MM.1S (cell line): ENCODE results near the gene RFX2.
"Not testable (repeated sequence)": the region's sequence is repeated elsewhere in the genome, so short reads cannot be mapped to it uniquely, and the experiment has no call there.

Experiments
- DNase-seq: peaks from one replicate; pipeline ENCODE4 v3.0.0-alpha.2; 2015
- H2AFZ ChIP-seq: fragments of 300-600 bp; sonication (generic); 2 replicates; pipeline ENCODE4 v1.6.0; 2016; ENCODE audit warnings: antibody characterized with exemption, low read length
- H3F3A ChIP-seq: fragments of 300-600 bp; sonication (generic); 2 replicates; pipeline ENCODE4 v1.6.1; 2016; ENCODE audit warnings: mild to moderate bottlenecking, antibody characterized with exemption, low read length, moderate library complexity, mixed read lengths; ENCODE audit not compliant: insufficient read depth
- H3K27ac ChIP-seq: fragments of 300-600 bp; sonication (generic); 2 replicates; pipeline ENCODE4 v1.5.1; 2016; ENCODE audit warnings: mild to moderate bottlenecking, low read length
- H3K27me3 ChIP-seq: fragments of 300-600 bp; sonication (generic); replicated peaks from 2 replicates; pipeline ENCODE4 v1.6.0; 2016; ENCODE audit warnings: low read length; ENCODE audit not compliant: insufficient read depth
- H3K36me3 ChIP-seq: fragments of 300-600 bp; sonication (generic); replicated peaks from 2 replicates; pipeline ENCODE4 v1.6.1; 2016; ENCODE audit warnings: mild to moderate bottlenecking, low read length, mixed read lengths; ENCODE audit not compliant: insufficient read depth
- H3K4me1 ChIP-seq: fragments of 300-600 bp; sonication (generic); 2 replicates; pipeline ENCODE4 v1.6.1; 2016; ENCODE audit warnings: low read length, mixed read lengths
- H3K4me2 ChIP-seq: fragments of 300-600 bp; sonication (generic); 2 replicates; pipeline ENCODE4 v1.6.0; 2016; ENCODE audit warnings: low read depth, low read length
- H3K4me3 ChIP-seq: fragments of 300-600 bp; sonication (generic); 2 replicates; pipeline ENCODE4 v1.5.1; 2016; ENCODE audit warnings: low read length, mixed read lengths
- H3K79me2 ChIP-seq: fragments of 300-600 bp; sonication (generic); 2 replicates; pipeline ENCODE4 v1.6.1; 2016; ENCODE audit warnings: mixed run types, low read length, mixed read lengths
- H3K9ac ChIP-seq: fragments of 300-600 bp; sonication (generic); 2 replicates; pipeline ENCODE4 v1.6.1; 2016; ENCODE audit warnings: low read length, mixed read lengths
- H3K9me2 ChIP-seq: fragments of 300-600 bp; sonication (generic); replicated peaks from 2 replicates; pipeline ENCODE4 v1.6.1; 2016; ENCODE audit warnings: mild to moderate bottlenecking, low read length, mixed read lengths; ENCODE audit not compliant: insufficient read depth
- H3K9me3 ChIP-seq: fragments of 300-600 bp; sonication (generic); replicated peaks from 2 replicates; pipeline ENCODE4 v1.6.1; 2016; ENCODE audit warnings: mild to moderate bottlenecking, low read length, mixed read lengths; ENCODE audit not compliant: insufficient read depth
- H4K20me1 ChIP-seq: fragments of 300-600 bp; sonication (generic); 2 replicates; pipeline ENCODE4 v1.6.1; 2016; ENCODE audit warnings: mild to moderate bottlenecking, low read length, moderate library complexity, mixed read lengths; ENCODE audit not compliant: insufficient read depth
- EZH2 ChIP-seq: fragments of 300-600 bp; sonication (generic); optimal IDR thresholded peaks from 2 replicates; pipeline ENCODE3; 2017; ENCODE audit warnings: low read depth, mild to moderate bottlenecking, antibody characterized with exemption, low read length, mixed read lengths
- EZH2phosphoT487 ChIP-seq: fragments of 300-600 bp; sonication (generic); IDR thresholded peaks from 2 replicates; pipeline ENCODE4 v1.6.1; 2018; ENCODE audit warnings: antibody characterized with exemption, low read length
- TF ChIP-seq, protein P1 (sequence below): fragments of 300-600 bp; sonication (generic); IDR thresholded peaks from 2 replicates; pipeline ENCODE4 v1.5.1; 2016; ENCODE audit warnings: antibody characterized with exemption, low read length, mixed read lengths

Gene RFX2

DNA sequence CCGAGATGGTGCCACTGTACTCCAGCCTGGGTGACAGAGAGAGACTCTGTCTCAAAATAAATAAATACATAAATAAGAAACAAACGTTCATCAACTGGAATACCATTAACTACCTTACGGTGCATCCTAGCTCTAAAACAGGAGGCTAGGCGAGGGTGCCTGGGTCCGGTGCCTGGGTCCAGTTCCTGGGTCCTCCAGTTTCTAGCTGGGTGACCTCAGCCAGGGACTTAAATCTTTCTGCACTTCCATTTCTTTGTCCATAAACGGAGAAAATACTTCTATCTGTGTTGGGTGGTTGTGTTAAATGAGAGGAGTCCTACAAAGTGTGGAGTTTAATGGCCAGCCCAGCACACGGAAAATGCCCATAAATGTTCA, 34.0 kb downstream of the RFX2 start:
- H3F3A ChIP-seq, result no peaks in the 10 kb centered on the region
- H2AFZ ChIP-seq, result no peak overlapping the region
- no peak overlapping the region for H3K4me3 ChIP-seq
- H3K27me3 ChIP-seq, result peaks cover 87% of the 10 kb centered on the region
- H3K27ac ChIP-seq, result no peak overlapping the region
- H3K36me3 ChIP-seq, result no peaks in the 10 kb centered on the region
- H3K79me2 ChIP-seq, result no peaks in the 10 kb centered on the region
- H3K4me2 ChIP-seq, result no peak overlapping the region
- no peak for DNase-seq
- H3K9me2 ChIP-seq, result no peaks in the 10 kb centered on the region
- H3K9ac ChIP-seq, result no peak overlapping the region
- TF ChIP-seq, protein P1, sequence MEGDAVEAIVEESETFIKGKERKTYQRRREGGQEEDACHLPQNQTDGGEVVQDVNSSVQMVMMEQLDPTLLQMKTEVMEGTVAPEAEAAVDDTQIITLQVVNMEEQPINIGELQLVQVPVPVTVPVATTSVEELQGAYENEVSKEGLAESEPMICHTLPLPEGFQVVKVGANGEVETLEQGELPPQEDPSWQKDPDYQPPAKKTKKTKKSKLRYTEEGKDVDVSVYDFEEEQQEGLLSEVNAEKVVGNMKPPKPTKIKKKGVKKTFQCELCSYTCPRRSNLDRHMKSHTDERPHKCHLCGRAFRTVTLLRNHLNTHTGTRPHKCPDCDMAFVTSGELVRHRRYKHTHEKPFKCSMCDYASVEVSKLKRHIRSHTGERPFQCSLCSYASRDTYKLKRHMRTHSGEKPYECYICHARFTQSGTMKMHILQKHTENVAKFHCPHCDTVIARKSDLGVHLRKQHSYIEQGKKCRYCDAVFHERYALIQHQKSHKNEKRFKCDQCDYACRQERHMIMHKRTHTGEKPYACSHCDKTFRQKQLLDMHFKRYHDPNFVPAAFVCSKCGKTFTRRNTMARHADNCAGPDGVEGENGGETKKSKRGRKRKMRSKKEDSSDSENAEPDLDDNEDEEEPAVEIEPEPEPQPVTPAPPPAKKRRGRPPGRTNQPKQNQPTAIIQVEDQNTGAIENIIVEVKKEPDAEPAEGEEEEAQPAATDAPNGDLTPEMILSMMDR, result no peak
- TF ChIP-seq EZH2 (no peak), EZH2phosphoT487 (no peak)
- H4K20me1 ChIP-seq, result no peaks in the 10 kb centered on the region
- H3K4me1 ChIP-seq, result no peaks in the 10 kb centered on the region
- H3K9me3 ChIP-seq, result no peaks in the 10 kb centered on the region

DNA sequence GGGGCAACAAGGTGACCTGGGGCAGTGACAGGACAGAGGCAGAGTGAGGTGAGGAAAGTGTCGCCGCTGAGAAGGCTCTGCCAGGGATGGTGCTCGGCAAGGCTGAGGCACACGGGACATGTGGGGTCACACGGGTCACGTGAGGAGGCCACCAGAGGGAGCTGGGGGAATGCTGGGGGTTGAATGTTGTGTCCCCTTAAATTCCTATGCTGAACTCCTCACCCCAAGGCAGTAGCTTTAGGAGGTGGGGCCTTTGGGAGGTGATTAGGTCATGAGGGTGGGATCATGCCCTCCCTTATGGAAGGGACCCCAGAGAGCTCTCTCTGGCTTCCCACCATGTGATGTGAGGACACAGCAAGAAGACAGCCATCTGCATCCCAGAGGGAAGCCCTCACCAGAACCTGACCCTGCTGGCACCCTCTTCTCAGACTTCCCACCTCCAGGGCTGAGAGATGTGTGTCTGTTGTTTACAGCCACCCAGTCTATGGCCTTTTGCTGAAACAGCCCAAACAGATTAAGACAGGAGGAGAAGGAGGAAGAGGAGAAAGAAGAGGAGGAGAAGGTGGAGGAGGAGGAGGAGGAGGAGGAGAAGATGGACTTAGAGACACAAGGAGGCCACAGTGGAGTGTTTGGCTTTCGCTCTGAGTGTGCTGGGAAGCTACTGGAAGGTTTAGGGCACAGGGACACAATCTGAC, 35.4 kb downstream of the RFX2 start:
- Histone ChIP-seq H3F3A (no peaks in the 10 kb centered on the region), H3K36me3 (no peaks in the 10 kb centered on the region), H3K9ac (no peak overlapping the region), H3K4me2 (no peak overlapping the region), H3K27ac (no peak overlapping the region), H3K4me1 (no peaks in the 10 kb centered on the region), H4K20me1 (no peaks in the 10 kb centered on the region), H3K9me3 (no peaks in the 10 kb centered on the region), H3K4me3 (no peak overlapping the region), H3K79me2 (no peaks in the 10 kb centered on the region), H2AFZ (no peak overlapping the region), H3K27me3 (peaks cover 80% of the 10 kb centered on the region), H3K9me2 (no peaks in the 10 kb centered on the region)
- no peak for DNase-seq
- no peak for TF ChIP-seq EZH2
- TF ChIP-seq EZH2phosphoT487, result no peak
- TF ChIP-seq, protein P1, result no peak

DNA sequence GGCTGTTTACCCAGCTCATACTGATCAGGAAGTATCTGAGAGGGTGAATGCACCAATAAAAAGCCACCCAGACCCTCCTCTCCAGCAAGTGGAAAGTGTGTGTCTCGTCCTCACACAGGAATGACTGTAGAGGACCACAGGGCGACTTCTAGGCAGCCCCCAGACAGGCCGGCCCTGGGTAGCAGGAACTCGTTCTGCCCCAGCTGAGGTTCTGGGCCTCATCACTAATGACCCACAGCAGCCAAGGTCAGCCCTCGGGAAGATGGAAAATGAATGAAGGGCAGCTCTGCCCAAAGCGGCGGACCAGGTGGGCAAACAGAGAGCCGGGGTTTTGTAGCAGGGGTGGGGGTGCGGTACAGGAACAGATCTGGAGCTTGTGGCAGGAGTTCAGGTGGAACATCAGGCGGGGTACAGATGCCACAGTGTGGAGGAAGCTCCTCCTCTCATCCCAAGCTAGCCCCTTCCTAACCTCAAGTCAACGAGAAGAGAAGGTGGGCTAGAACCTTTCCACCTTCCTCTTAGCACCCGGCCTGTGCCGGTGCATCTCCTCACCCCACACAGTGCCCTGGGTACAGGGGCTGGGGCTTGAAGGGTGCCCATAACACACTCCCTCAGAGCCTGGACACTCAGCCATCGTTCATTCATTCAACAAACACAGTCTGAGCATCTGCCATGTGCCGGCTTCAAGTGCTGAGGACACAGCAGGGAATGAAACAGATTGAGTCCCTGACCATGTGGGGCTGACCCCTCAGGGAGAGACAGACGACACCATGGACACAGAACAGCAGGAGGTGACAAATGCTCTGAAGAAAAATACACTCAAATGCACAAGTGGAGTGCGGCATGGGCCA, 36.2 kb downstream of the RFX2 start:
- Histone ChIP-seq H3K27me3 (peaks cover 75% of the 10 kb centered on the region), H3K4me2 (no peak overlapping the region), H3K9me2 (no peaks in the 10 kb centered on the region), H3K4me3 (no peak overlapping the region), H3K79me2 (no peaks in the 10 kb centered on the region), H2AFZ (no peak overlapping the region), H3K36me3 (no peaks in the 10 kb centered on the region), H3K9ac (no peak overlapping the region), H3F3A (no peaks in the 10 kb centered on the region), H3K27ac (no peak overlapping the region), H4K20me1 (no peaks in the 10 kb centered on the region), H3K4me1 (no peaks in the 10 kb centered on the region), H3K9me3 (no peaks in the 10 kb centered on the region)
- no peak for DNase-seq
- TF ChIP-seq EZH2, result no peak
- no peak for TF ChIP-seq EZH2phosphoT487
- TF ChIP-seq, protein P1, result no peak

DNA sequence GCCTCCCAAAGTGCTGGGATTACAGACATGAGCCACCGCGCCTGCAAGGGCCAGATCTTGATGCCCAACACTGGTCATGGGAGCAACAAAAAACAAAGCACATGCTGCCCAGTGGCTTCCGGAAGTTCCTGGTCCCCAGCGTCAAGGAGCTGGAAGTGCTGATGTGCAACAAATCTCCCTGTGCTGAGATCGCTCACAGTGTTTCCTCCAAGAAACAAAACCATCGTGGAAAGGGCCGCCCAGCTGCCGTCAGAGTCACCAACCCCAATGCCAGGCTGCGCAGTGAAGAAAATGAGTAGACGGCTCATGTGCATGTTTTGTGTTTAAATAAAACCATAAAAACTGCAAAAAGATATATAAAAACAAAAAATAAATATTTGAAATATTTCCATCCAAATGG, 37.1 kb downstream of the RFX2 start:
- H3K9ac ChIP-seq, H3K4me2 ChIP-seq, H3K9me2 ChIP-seq, H3K27ac ChIP-seq, H3K36me3 ChIP-seq, H3K4me1 ChIP-seq, H3K79me2 ChIP-seq, H4K20me1 ChIP-seq, H3F3A ChIP-seq, H3K9me3 ChIP-seq, H3K4me3 ChIP-seq, H2AFZ ChIP-seq, DNase-seq: not testable (repeated sequence)
- peaks cover 71% of the 10 kb centered on the region for H3K27me3 ChIP-seq
